Activated T-helper 2 cell treated with anti-CD3 and anti-CD28 coated beads, Interferon-gamma antibody, Interleukin-2, Interleukin-4, amounts not matched to agents 10 μg/mL and 5 μg/mL and 100 μg/mL, durations not matched to agents 14 hours and 24 hours and 36 hours (primary cell): Measurements from ENCODE around the gene ARHGAP20. TPM values are rescaled to one million over a fixed set of nuclear protein-coding genes. Genes with fewer than 3 reads are reported as not detected.

Source experiments
- DNase-seq: peaks from one replicate; pipeline ENCODE4 v3.0.0; 2021; ENCODE audit warnings: low spot score
- H3K27ac Mint-ChIP-seq: one replicate; pipeline ENCODE4 v1.8.0; 2021; ENCODE audit warnings: mixed read lengths
- H3K27me3 Mint-ChIP-seq: one replicate; pipeline ENCODE4 v1.8.0; 2021; ENCODE audit warnings: low read depth, mixed read lengths
- H3K36me3 Mint-ChIP-seq: one replicate; pipeline ENCODE4 v1.8.0; 2021; ENCODE audit warnings: low read depth, mixed read lengths
- H3K4me1 Mint-ChIP-seq: one replicate; pipeline ENCODE4 v1.8.0; 2021; ENCODE audit warnings: low read depth, mixed read lengths
- H3K4me3 Mint-ChIP-seq: one replicate; pipeline ENCODE4 v1.8.0; 2021; ENCODE audit warnings: low read depth, mild to moderate bottlenecking, moderate library complexity, mixed read lengths
- H3K9me3 Mint-ChIP-seq: one replicate; pipeline ENCODE4 v1.8.0; 2021; ENCODE audit warnings: mixed read lengths
- intact Hi-C: fragments of 100-400 bp; cut with micrococcal nuclease; formaldehyde crosslinking; loops from one replicate; pipeline ENCODE4 v1.15.1; 2023
- total RNA-seq: library from RNA; stranded (reverse); gene quantifications from 2 replicates; pipeline ENCODE4 v1.2.3, GENCODE V29; 2022

ARHGAP20 gene
- total RNA-seq, 1 donor from 2014 or later, result not detected

DNA sequence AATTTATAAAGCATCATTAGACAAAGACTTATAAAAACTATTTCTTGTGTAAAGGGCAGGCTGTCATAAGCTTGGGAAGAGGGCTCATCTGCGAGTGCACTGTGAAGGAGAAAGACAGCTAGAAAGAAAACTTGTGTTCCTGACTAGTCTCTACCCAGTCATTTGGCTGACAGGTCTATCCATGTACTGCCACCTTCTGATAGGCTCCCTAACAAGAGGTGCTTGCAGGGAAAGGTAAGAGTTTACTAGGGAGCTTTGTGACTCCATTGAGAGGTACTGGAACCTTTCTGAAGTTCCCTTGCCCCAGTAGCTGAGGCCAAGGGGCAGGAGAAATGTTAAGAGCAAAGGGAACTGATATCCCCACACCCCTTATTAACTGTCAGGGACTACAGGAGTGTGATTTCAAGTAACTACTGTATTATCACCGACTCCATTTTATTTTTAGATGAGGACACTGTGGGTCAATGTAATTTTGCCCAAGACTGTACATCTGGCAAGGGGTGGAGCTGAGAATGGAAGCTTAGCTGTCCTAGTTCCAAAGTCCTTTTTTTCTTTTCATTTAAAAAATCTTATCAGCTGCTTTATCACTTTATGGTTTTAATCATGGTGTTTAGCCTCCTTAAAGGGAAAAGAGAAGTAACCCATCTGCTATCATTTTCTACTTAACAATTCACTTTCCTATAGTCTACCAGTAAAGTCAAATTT lies 129.4 kb downstream of the ARHGAP20 start:
- H3K27ac Mint-ChIP-seq, result no peak overlapping the region
- no peaks in the 10 kb centered on the region for H3K9me3 Mint-ChIP-seq

GRCh38 chr11:110580571-110580970 lies 131.7 kb downstream of the ARHGAP20 start:
- DNase-seq, result no peak
- H3K27me3 Mint-ChIP-seq, result peaks cover 3% of the 10 kb centered on the region
- intact Hi-C loops, result no loop called here
- no peaks in the 10 kb centered on the region for H3K4me1 Mint-ChIP-seq
- no peaks in the 10 kb centered on the region for H3K9me3 Mint-ChIP-seq
- H3K27ac Mint-ChIP-seq, result no peak overlapping the region
- H3K36me3 Mint-ChIP-seq, result no peaks in the 10 kb centered on the region
- no peak overlapping the region for H3K4me3 Mint-ChIP-seq

More for the DNA sequence above, 129.4 kb downstream of the ARHGAP20 start:
- no peaks in the 10 kb centered on the region for H3K36me3 Mint-ChIP-seq
- H3K4me1 Mint-ChIP-seq, result no peaks in the 10 kb centered on the region
- H3K4me3 Mint-ChIP-seq, result no peak overlapping the region
- intact Hi-C loops, result no loop called here
- H3K27me3 Mint-ChIP-seq, result peaks cover 4% of the 10 kb centered on the region
- no peak for DNase-seq

DNA sequence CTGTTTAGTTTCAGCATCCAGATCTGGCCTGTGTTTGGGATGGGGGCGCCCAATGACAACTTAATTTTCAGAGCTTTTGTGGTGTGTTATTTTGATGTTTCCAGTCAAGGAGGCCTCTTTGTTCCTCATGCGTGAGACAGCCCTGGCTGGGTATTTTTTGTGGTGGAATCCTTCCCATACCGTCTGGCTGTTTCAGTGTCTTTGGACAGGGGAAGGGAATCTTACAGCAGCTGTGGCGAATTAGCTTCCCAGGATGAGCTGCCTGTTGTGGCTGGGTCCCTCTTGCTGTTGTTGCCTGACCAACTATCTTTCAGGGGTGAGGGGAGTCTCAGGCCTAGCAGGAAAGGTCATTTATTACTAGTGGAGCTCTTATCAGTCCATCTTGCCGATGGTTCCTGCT lies 138.8 kb downstream of the ARHGAP20 start:
- H3K27ac Mint-ChIP-seq, result no peak overlapping the region
- H3K9me3 Mint-ChIP-seq, result no peaks in the 10 kb centered on the region
- H3K27me3 Mint-ChIP-seq, result peaks cover 26% of the 10 kb centered on the region
- intact Hi-C loops, result no loop called here
- H3K4me3 Mint-ChIP-seq, result no peak overlapping the region
- DNase-seq, result no peak
- no peaks in the 10 kb centered on the region for H3K4me1 Mint-ChIP-seq
- no peaks in the 10 kb centered on the region for H3K36me3 Mint-ChIP-seq

GRCh38 chr11:110571081-110571720 lies 141.0 kb downstream of the ARHGAP20 start:
- Mint-ChIP-seq H3K4me1 (no peaks in the 10 kb centered on the region), H3K36me3 (no peaks in the 10 kb centered on the region), H3K9me3 (no peaks in the 10 kb centered on the region), H3K4me3 (no peak overlapping the region), H3K27me3 (peaks cover 26% of the 10 kb centered on the region), H3K27ac (no peak overlapping the region)
- no peak for DNase-seq
- intact Hi-C loops, result no loop called here

DNA sequence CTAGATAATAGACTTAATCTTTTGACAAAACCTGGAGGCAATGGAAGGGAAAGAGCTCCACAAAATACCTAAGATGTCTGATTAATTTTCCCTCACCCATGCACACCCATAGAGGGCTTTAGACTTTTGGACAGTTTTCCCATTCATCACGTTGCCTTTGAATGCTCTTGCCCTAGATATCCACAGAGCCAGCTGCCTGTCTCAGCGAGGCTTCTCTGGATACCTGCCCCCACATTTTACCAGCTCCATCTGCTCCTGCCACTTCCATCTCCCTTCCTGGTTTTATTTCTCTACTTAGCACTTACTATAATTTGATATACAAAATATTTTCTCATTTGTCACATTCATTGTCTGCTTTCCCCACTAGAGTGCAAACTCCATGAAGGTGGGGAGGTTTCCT lies 145.7 kb downstream of the ARHGAP20 start:
- H3K27ac Mint-ChIP-seq, result no peak overlapping the region
- no peaks in the 10 kb centered on the region for H3K9me3 Mint-ChIP-seq
- peaks cover 12% of the 10 kb centered on the region for H3K27me3 Mint-ChIP-seq
- H3K36me3 Mint-ChIP-seq, result no peaks in the 10 kb centered on the region
- no peak for DNase-seq
- no peak overlapping the region for H3K4me3 Mint-ChIP-seq
- intact Hi-C loops, result no loop called here
- H3K4me1 Mint-ChIP-seq, result no peaks in the 10 kb centered on the region

GRCh38 chr11:110565357-110566336 lies 146.6 kb downstream of the ARHGAP20 start:
- no peaks in the 10 kb centered on the region for H3K36me3 Mint-ChIP-seq
- no peaks in the 10 kb centered on the region for H3K9me3 Mint-ChIP-seq
- DNase-seq, result no peak
- no peaks in the 10 kb centered on the region for H3K4me1 Mint-ChIP-seq
- peaks cover 10% of the 10 kb centered on the region for H3K27me3 Mint-ChIP-seq
- H3K27ac Mint-ChIP-seq, result no peak overlapping the region
- H3K4me3 Mint-ChIP-seq, result no peak overlapping the region
- intact Hi-C loops, result no loop called here

DNA sequence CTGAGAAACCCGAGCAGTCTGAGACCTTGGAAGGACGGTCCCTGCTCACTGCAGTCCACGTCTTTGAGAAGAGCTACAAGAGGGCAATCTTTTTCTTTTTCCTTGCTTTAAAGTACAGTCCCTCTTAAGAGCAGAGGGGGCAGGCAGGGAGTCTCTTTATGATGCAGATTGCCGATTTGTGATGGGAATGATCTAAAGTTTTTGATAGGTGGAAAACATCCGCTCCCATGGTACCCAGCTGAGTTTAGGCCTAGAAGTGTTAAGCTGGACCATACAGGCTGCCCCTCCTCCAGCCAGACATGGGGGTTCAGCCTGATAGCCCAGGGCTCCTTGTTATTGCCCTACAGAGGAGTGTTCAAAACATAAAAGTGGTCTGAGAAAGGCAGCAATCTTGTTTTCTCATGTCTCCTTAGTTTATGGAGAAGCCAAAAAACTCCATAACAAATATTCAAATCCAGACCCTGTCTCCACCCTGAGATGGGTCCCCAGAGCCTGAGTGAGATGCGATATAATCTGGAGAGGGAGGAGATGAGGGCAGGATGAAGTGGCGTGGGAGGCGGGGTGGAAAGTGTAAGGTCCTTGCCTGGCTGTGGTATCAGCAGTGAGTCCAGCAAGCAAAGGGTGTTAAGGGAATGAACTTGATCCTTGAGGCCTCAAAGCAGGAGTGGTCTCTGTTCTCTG lies 147.4 kb downstream of the ARHGAP20 start:
- H3K4me1 Mint-ChIP-seq, result no peaks in the 10 kb centered on the region
- DNase-seq, result no peak
- H3K9me3 Mint-ChIP-seq, result no peaks in the 10 kb centered on the region
- no peak overlapping the region for H3K27ac Mint-ChIP-seq
- H3K36me3 Mint-ChIP-seq, result no peaks in the 10 kb centered on the region
- no peak overlapping the region for H3K4me3 Mint-ChIP-seq
- intact Hi-C loops, result no loop called here
- H3K27me3 Mint-ChIP-seq, result peaks cover 7% of the 10 kb centered on the region

DNA sequence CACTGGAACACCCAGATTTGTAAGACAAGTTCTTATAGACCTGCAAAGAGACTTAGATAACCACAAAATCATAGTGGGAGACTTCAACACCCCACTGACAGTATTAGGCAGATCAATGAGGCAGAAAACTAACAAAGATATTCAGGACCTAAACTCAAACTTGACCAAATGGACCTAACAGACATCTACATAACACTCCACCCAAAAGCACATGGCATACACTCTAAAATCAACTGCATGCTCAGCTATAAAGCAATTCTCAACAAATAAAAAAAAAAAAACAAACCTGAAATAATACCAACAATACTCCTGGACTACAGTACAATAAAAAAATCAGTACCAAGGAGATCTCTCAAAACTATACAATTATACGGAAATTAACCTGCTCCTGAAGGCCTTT lies 167.5 kb downstream of the ARHGAP20 start:
- H3K4me3 Mint-ChIP-seq, result no peak overlapping the region
- H3K9me3 Mint-ChIP-seq, result peaks cover 7% of the 10 kb centered on the region
- intact Hi-C loops, result no loop called here
- H3K27ac Mint-ChIP-seq, result no peak overlapping the region
- H3K4me1 Mint-ChIP-seq, result no peaks in the 10 kb centered on the region
- peaks cover 5% of the 10 kb centered on the region for H3K27me3 Mint-ChIP-seq
- H3K36me3 Mint-ChIP-seq, result no peaks in the 10 kb centered on the region
- no peak for DNase-seq

DNA sequence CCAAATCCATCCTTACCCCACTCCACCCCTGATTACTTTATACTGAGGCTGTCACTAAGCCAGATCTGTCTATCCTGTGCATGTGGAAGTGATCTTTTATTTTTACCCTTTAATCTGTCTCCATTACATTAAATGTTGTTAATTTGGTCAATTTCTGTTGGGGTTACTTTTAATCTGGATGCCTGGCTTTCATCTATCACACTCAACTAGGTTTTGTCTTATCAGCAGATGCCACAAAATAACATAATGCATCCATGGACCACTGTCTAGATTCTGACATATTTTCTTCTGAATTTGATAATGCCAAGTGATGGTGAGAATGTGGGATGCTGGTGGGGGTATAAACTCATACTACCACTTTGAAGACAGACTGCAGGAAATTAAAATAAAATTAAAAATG lies 174.1 kb downstream of the ARHGAP20 start:
- DNase-seq, result no peak
- Mint-ChIP-seq H3K4me1 (peaks cover 2% of the 10 kb centered on the region), H3K27ac (no peak overlapping the region), H3K36me3 (no peaks in the 10 kb centered on the region), H3K4me3 (no peak overlapping the region), H3K27me3 (peaks cover 2% of the 10 kb centered on the region), H3K9me3 (no peaks in the 10 kb centered on the region)
- intact Hi-C loops, result no loop called here

GRCh38 chr11:110530900-110531741 lies 181.1 kb downstream of the ARHGAP20 start:
- peaks cover 13% of the 10 kb centered on the region for H3K4me1 Mint-ChIP-seq
- H3K9me3 Mint-ChIP-seq, result peaks cover 20% of the 10 kb centered on the region
- DNase-seq, result no peak
- no peak overlapping the region for H3K4me3 Mint-ChIP-seq
- no peak overlapping the region for H3K27ac Mint-ChIP-seq
- intact Hi-C loops, result no loop called here
- peaks cover 2% of the 10 kb centered on the region for H3K27me3 Mint-ChIP-seq
- H3K36me3 Mint-ChIP-seq, result peaks cover 7% of the 10 kb centered on the region

DNA sequence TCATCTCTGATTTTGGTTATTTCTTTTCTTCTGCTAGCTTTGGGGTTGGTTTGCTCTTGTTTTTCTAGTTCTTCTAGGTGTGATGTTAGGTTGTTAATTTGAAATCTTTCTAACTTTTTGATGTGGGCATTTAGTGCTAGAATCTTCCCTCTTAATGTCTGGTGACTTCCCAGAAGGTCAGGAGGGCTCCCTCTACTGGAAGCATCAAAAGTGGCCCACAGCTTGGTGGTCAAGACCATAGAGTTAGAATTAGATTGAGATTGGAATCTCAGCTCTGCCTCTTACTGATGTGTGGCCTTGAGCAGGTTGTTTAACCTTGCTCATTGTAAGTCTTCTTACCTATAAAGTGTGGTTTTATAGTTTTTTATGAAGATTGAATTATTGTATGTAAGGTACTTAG lies 183.2 kb downstream of the ARHGAP20 start:
- Mint-ChIP-seq H3K27ac (no peak overlapping the region), H3K4me1 (peaks cover 13% of the 10 kb centered on the region), H3K36me3 (peaks cover 7% of the 10 kb centered on the region), H3K27me3 (no peaks in the 10 kb centered on the region), H3K9me3 (peaks cover 20% of the 10 kb centered on the region), H3K4me3 (no peak overlapping the region)
- intact Hi-C loops, result loop anchor here (5.0 kb wide), 2 partner anchors 72 to 327 kb away; no protein-coding TSS in a partner anchor
- no peak for DNase-seq

GRCh38 chr11:110527146-110527545 lies 185.1 kb downstream of the ARHGAP20 start:
- H3K4me3 Mint-ChIP-seq, result no peak overlapping the region
- intact Hi-C loops, result loop anchor here (5.0 kb wide), 2 partner anchors 70 to 325 kb away; no protein-coding TSS in a partner anchor
- no peak overlapping the region for H3K27ac Mint-ChIP-seq

More at GRCh38 chr11:110527146-110527545, 185.1 kb downstream of the ARHGAP20 start:
- peaks cover 31% of the 10 kb centered on the region for H3K9me3 Mint-ChIP-seq
- H3K36me3 Mint-ChIP-seq, result peaks cover 7% of the 10 kb centered on the region
- H3K27me3 Mint-ChIP-seq, result no peaks in the 10 kb centered on the region
- H3K4me1 Mint-ChIP-seq, result peaks cover 13% of the 10 kb centered on the region
- DNase-seq, result no peak
